HEK293 (cell line): Measurements from ENCODE around the gene FANCE.
A peak's percentile ranks its signal among the peaks of the same experiment; 100 is the strongest.

Source experiments
- CTCF ChIA-PET: fragments of 350-600 bp; formaldehyde crosslinking; extraction: SDS; loops from one replicate; lab custom pipeline; 2021; ENCODE audit warnings: antibody characterized with exemption; lab: Yijun Ruan, JAX
- POLR2A ChIA-PET: fragments of 300-600 bp; formaldehyde crosslinking; extraction: SDS; loops from one replicate; lab custom pipeline; 2020; ENCODE audit warnings: antibody characterized with exemption, inconsistent platforms; lab: Yijun Ruan, JAX
- H3K27ac ChIP-seq: fragments of 200-500 bp; sonication (Bioruptor generic); 2 replicates; pipeline ENCODE4 v1.5.1; 2014; ENCODE audit warnings: low read depth, low read length, control low read depth, inconsistent platforms; ENCODE audit errors: extremely low read depth
- H3K36me3 ChIP-seq, 2 experiments: fragments of 200-500 bp in 1 of 2; sonication (Bioruptor generic) in 1 of 2; 1 replicate in 1 of 2; 2 replicates in 1 of 2; pipeline ENCODE4 v1.5.1; 2014 to 2017; ENCODE audit warnings: inconsistent platforms in 2 of 2, low read length in 2 of 2; ENCODE audit not compliant: control insufficient read depth in 2 of 2, insufficient read depth in 1 of 2
- H3K4me1 ChIP-seq: fragments of 200-500 bp; sonication (Bioruptor generic); 2 replicates; pipeline ENCODE4 v1.5.1; 2014; ENCODE audit warnings: mild to moderate bottlenecking, low read length, inconsistent platforms; ENCODE audit not compliant: control insufficient read depth, insufficient read depth
- H3K4me3 ChIP-seq: 2 replicates; pipeline ENCODE4 v1.5.1; 2011; ENCODE audit warnings: low read depth, mild to moderate bottlenecking, control low read depth, low read length, moderate library complexity
- H3K9me3 ChIP-seq: fragments of 200-500 bp; sonication (Bioruptor generic); 2 replicates; pipeline ENCODE4 v1.5.1; 2014; ENCODE audit warnings: low read depth, low read length, inconsistent platforms; ENCODE audit not compliant: control insufficient read depth, insufficient read depth
- AEBP2 ChIP-seq: fragments of 450-650 bp; formaldehyde crosslinking; IDR thresholded peaks from 2 replicates; pipeline ENCODE4 v1.5.1; 2016; ENCODE audit warnings: missing biosample characterization, missing genetic modification characterization, borderline replicate concordance
- EGR2 ChIP-seq: fragments of 450-650 bp; formaldehyde crosslinking; IDR thresholded peaks from 2 replicates; pipeline ENCODE4 v1.5.1; 2016; ENCODE audit warnings: low read depth, missing biosample characterization, missing genetic modification characterization
- ELK4 ChIP-seq: IDR thresholded peaks from 2 replicates; pipeline ENCODE4 v1.6.1; 2011; ENCODE audit warnings: mild to moderate bottlenecking, low read depth, low read length, borderline replicate concordance
- GFI1B ChIP-seq: fragments of 450-650 bp; formaldehyde crosslinking; IDR thresholded peaks from 2 replicates; pipeline ENCODE4 v1.5.1; 2016; ENCODE audit warnings: missing biosample characterization, missing genetic modification characterization
- GLIS1 ChIP-seq: fragments of 450-650 bp; formaldehyde crosslinking; IDR thresholded peaks from 2 replicates; pipeline ENCODE4 v1.5.1; 2016; ENCODE audit warnings: missing biosample characterization, missing genetic modification characterization
- KLF17 ChIP-seq: fragments of 450-650 bp; formaldehyde crosslinking; IDR thresholded peaks from 2 replicates; pipeline ENCODE4 v1.5.1; 2016; ENCODE audit warnings: missing biosample characterization, missing genetic modification characterization
- MYNN ChIP-seq: fragments of 450-650 bp; formaldehyde crosslinking; IDR thresholded peaks from 2 replicates; pipeline ENCODE4 v1.5.1; 2016; ENCODE audit warnings: missing biosample characterization, missing genetic modification characterization, borderline replicate concordance
- PRDM1 ChIP-seq: fragments of 450-650 bp; formaldehyde crosslinking; IDR thresholded peaks from 2 replicates; pipeline ENCODE4; 2016; ENCODE audit warnings: missing biosample characterization, missing genetic modification characterization
- SP3 ChIP-seq: fragments of 450-650 bp; formaldehyde crosslinking; IDR thresholded peaks from 2 replicates; pipeline ENCODE4 v1.5.1; 2016; ENCODE audit warnings: missing biosample characterization, missing genetic modification characterization
- ZBTB17 ChIP-seq: fragments of 450-650 bp; formaldehyde crosslinking; IDR thresholded peaks from 2 replicates; pipeline ENCODE4 v1.5.1; 2016; ENCODE audit warnings: missing biosample characterization, missing genetic modification characterization
- ZFHX2 ChIP-seq: fragments of 450-650 bp; formaldehyde crosslinking; conservative IDR thresholded peaks from 2 replicates; pipeline ENCODE4 v1.5.1; 2016; ENCODE audit warnings: missing biosample characterization, missing genetic modification characterization
- ZNF132 ChIP-seq: fragments of 450-650 bp; formaldehyde crosslinking; IDR thresholded peaks from 2 replicates; pipeline ENCODE4 v1.5.1; 2017; ENCODE audit warnings: missing biosample characterization, missing genetic modification characterization, borderline replicate concordance
- ZNF18 ChIP-seq: fragments of 450-650 bp; formaldehyde crosslinking; IDR thresholded peaks from 2 replicates; pipeline ENCODE4 v1.5.1; 2016; ENCODE audit warnings: missing biosample characterization, missing genetic modification characterization
- ZNF184 ChIP-seq: fragments of 450-650 bp; IDR thresholded peaks from 2 replicates; pipeline ENCODE4 v1.5.1; 2018; ENCODE audit warnings: missing biosample characterization, mild to moderate bottlenecking, missing genetic modification characterization
- ZNF221 ChIP-seq: fragments of 450-650 bp; formaldehyde crosslinking; IDR thresholded peaks from 2 replicates; pipeline ENCODE4 v1.5.1; 2017; ENCODE audit warnings: missing biosample characterization, missing genetic modification characterization, borderline replicate concordance
- ZNF239 ChIP-seq: fragments of 450-650 bp; formaldehyde crosslinking; IDR thresholded peaks from 2 replicates; pipeline ENCODE4 v1.5.1; 2016; ENCODE audit warnings: missing biosample characterization, missing genetic modification characterization
- ZNF266 ChIP-seq: fragments of 450-650 bp; formaldehyde crosslinking; IDR thresholded peaks from 2 replicates; pipeline ENCODE4 v1.5.1; 2016; ENCODE audit warnings: missing biosample characterization, missing genetic modification characterization, low read depth
- ZNF274 ChIP-seq, 2 experiments: fragments of 200-500 bp in 1 of 2; fragments of 450-650 bp in 1 of 2; sonication (Bioruptor generic) in 1 of 2; formaldehyde crosslinking in 1 of 2; IDR thresholded peaks; 2 replicates each; pipeline versions ENCODE4 v1.5.1 to v1.6.1; 2014 to 2016; ENCODE audit warnings: borderline replicate concordance in 1 of 2, inconsistent platforms in 1 of 2, low read length in 1 of 2, missing biosample characterization in 1 of 2, missing genetic modification characterization in 1 of 2
- ZNF350 ChIP-seq: fragments of 450-650 bp; formaldehyde crosslinking; IDR thresholded peaks from 2 replicates; pipeline ENCODE4 v1.5.0; 2017; ENCODE audit warnings: missing biosample characterization, mild to moderate bottlenecking, missing genetic modification characterization
- ZNF391 ChIP-seq: fragments of 450-650 bp; formaldehyde crosslinking; IDR thresholded peaks from 2 replicates; pipeline ENCODE4 v1.5.1; 2016; ENCODE audit warnings: low read depth, missing biosample characterization, missing genetic modification characterization, borderline replicate concordance
- ZNF423 ChIP-seq: fragments of 450-650 bp; formaldehyde crosslinking; IDR thresholded peaks from 2 replicates; pipeline ENCODE4 v1.5.1; 2016; ENCODE audit warnings: missing biosample characterization, missing genetic modification characterization
- ZNF426 ChIP-seq: fragments of 450-650 bp; formaldehyde crosslinking; IDR thresholded peaks from 2 replicates; pipeline ENCODE4 v1.5.1; 2017; ENCODE audit warnings: missing biosample characterization, missing genetic modification characterization, mild to moderate bottlenecking, inconsistent platforms, moderate library complexity
- ZNF561 ChIP-seq: fragments of 450-650 bp; IDR thresholded peaks from 2 replicates; pipeline ENCODE4 v1.5.1; 2018; ENCODE audit warnings: missing biosample characterization, missing genetic modification characterization, borderline replicate concordance
- ZNF600 ChIP-seq: fragments of 450-650 bp; formaldehyde crosslinking; IDR thresholded peaks from 2 replicates; pipeline ENCODE4 v1.5.1; 2016; ENCODE audit warnings: missing biosample characterization, missing genetic modification characterization
- ZNF707 ChIP-seq: fragments of 450-650 bp; formaldehyde crosslinking; IDR thresholded peaks from 2 replicates; pipeline ENCODE4 v1.5.1; 2016; ENCODE audit warnings: missing biosample characterization, missing genetic modification characterization
- ZNF830 ChIP-seq: fragments of 450-650 bp; IDR thresholded peaks from 2 replicates; pipeline ENCODE4 v1.5.0; 2018; ENCODE audit warnings: missing biosample characterization, missing genetic modification characterization, low read depth, mild to moderate bottlenecking, moderate library complexity

The FANCE gene

GRCh38 chr6:35471836-35472345 lies 19.8 kb downstream of the FANCE start:
- Histone ChIP-seq H3K4me3 (no peak overlapping the region), H3K9me3 (no peaks in the 10 kb centered on the region), H3K36me3 (peaks cover 9 to 75% of the 10 kb centered on the region in 2 experiments; a peak in 2 of 3 replicates), H3K27ac (peak overlapping the region; percentile 11; the same call in 1 of the 2 replicates), H3K4me1 (0 out of 2 replicates have a peak, but pooled peaks cover 5% of the 10 kb centered on the region)
- TF ChIP-seq ZNF132 (tag by site-specific recombination): no peak
- TF ChIP-seq PRDM1 (tag by site-specific recombination): peak; percentile 68; the same call in 1 of the 2 replicates
- TF ChIP-seq ZNF239 (tag by site-specific recombination): no peak
- TF ChIP-seq ZNF221: no peak
- TF ChIP-seq ELK4: no peak
- TF ChIP-seq ZNF830: no peak
- no peak for TF ChIP-seq GFI1B
- no peak for TF ChIP-seq MYNN (tag by site-specific recombination)
- TF ChIP-seq ZNF18 (tag by site-specific recombination): no peak
- TF ChIP-seq ZNF391 (tag by site-specific recombination): no peak
- TF ChIP-seq ZNF274 (IDR thresholded peaks at IDR 0.05; ENCODE audit: low read length): no peak
- TF ChIP-seq ZNF274 (tag by site-specific recombination; IDR thresholded peaks at IDR 0.05; ENCODE audit: borderline replicate concordance): no peak
- TF ChIP-seq ZNF561: no peak
- TF ChIP-seq EGR2 (tag by site-specific recombination): 0 out of 2 replicates have a peak, but pooled peaks have one; percentile 55
- TF ChIP-seq ZNF350 (tag by site-specific recombination): no peak
- TF ChIP-seq ZNF426 (tag by site-specific recombination): no peak
- peak; percentile 62 for TF ChIP-seq GLIS1 (tag by site-specific recombination)
- peak; percentile 49; the same call in 1 of the 2 replicates for TF ChIP-seq ZFHX2 (tag by site-specific recombination)
- no peak for TF ChIP-seq SP3 (tag by site-specific recombination)
- TF ChIP-seq KLF17 (tag by site-specific recombination): no peak
- no peak for TF ChIP-seq ZNF600 (tag by site-specific recombination)
- TF ChIP-seq ZNF707 (tag by site-specific recombination): no peak
- TF ChIP-seq AEBP2: no peak
- TF ChIP-seq ZBTB17 (tag by site-specific recombination): peak; percentile 24; the same call in 1 of the 2 replicates
- TF ChIP-seq ZNF423 (tag by site-specific recombination): no peak
- no peak for TF ChIP-seq ZNF184 (tag by site-specific recombination)
- no peak for TF ChIP-seq ZNF266 (tag by site-specific recombination)
- ChIA-PET POLR2A (interaction anchor here (0.6 to 9.5 kb wide), 12 partner anchors 13 to 269 kb away, joined by 3 to 198 read pairs (median 6); partner anchors contain the start of genes FANCE and TEAD3), CTCF (interaction anchor here (0.6 to 2.0 kb wide), 10 partner anchors 10 to 265 kb away, joined by 3 to 8 read pairs (median 4); no protein-coding TSS in a partner anchor)
